HL-60 (cell line): ENCODE measurements around the gene SPDYE2.
"Not testable (repeated sequence)": the region's sequence is repeated elsewhere in the genome, so short reads cannot be mapped to it uniquely, and the experiment has no call there.

ENCODE experiments used
- DNase-seq, 2 experiments: peaks; one replicate each; pipeline ENCODE4 v3.0.0-alpha.2; 2010 to 2020; ENCODE audit warnings: low read depth in 1 of 2, low spot score in 1 of 2
- H3K27ac ChIP-seq: fragments of 250-450 bp; sonication (Bioruptor Pico); replicated peaks from 2 replicates; pipeline ENCODE4 v1.5.1; 2020; ENCODE audit warnings: mild to moderate bottlenecking, moderate library complexity
- H3K27me3 ChIP-seq: fragments of 250-450 bp; sonication (Bioruptor Pico); 2 replicates; pipeline ENCODE4 v1.5.1; 2021; ENCODE audit warnings: mild to moderate bottlenecking, moderate library complexity; ENCODE audit not compliant: insufficient read depth, poor library complexity, severe bottlenecking
- H3K4me3 ChIP-seq: replicated peaks from 2 replicates; pipeline ENCODE4 v1.5.1; 2011; ENCODE audit warnings: mild to moderate bottlenecking, control low read depth, low read length; ENCODE audit not compliant: insufficient read depth

The SPDYE2 gene

DNA sequence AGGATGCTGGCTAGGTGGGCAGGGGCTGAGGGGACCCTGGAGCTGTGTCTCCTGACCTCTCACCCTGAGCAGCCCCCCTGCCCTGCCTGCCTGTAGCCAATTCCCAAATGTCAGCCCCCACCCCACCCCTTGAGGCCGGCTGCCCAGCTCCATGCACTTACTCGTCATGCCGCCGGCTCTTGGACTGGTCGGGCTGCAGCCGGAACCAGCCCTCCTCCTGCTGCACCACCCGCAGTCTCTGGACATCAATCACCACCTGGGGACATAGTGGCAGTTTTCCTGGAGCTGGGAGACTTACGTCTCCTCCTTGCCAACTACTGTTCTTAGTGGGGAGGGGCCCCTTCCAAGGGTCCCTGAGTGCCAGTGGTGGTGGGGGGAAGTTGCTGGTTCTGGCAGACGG is 48.7 kb downstream of the SPDYE2 start:
- not testable (repeated sequence) for H3K27me3 ChIP-seq, DNase-seq, H3K4me3 ChIP-seq, H3K27ac ChIP-seq

DNA sequence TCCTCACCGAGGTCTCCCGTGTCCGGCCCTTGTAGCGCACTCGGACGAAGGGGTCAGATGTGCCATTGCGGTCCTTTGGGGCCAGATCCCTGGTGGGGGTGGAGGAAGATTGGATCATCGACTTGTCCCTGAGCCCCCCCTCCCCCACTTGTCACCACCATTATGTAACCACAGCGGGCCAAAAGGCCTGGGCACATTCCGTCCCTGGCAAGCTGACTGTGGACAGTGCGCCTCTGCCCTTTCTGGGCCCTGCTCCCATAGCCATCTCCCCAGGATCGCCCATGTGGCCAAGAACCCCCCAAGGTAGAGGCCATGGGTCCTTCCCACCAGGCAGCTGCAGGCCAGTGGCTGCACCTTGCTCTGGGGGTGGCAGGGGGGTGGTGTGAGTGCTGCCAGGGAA is 51.3 kb downstream of the SPDYE2 start:
- not testable (repeated sequence) for DNase-seq, H3K27ac ChIP-seq, H3K4me3 ChIP-seq, H3K27me3 ChIP-seq

GRCh38 chr7:102604431-102605145 is 53.6 kb downstream of the SPDYE2 start:
- not testable (repeated sequence) for H3K4me3 ChIP-seq, DNase-seq, H3K27ac ChIP-seq

DNA sequence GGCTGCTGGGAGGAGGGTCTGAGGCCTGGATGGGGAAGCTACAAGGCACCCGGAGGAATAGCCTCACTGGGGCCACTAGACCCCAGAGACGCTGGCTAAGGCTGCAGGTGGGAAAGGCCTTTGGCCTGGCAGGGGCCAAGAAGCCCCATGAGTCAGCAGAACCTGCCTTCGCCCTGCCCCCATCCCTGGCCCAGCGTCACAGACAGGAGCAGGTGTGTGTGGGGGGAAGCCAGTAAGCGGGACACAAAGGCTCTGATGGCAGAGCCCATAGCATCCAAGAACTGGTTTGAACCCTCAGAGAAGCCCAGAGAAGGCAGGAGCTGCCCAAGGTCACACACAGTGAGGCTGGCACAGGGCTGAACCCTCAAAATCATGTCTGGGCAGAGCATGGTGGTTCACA is 55.8 kb downstream of the SPDYE2 start:
- H3K27me3 ChIP-seq, H3K27ac ChIP-seq, DNase-seq, H3K4me3 ChIP-seq: not testable (repeated sequence)

More at GRCh38 chr7:102604431-102605145, 53.6 kb downstream of the SPDYE2 start:
- H3K27me3 ChIP-seq: not testable (repeated sequence)

DNA sequence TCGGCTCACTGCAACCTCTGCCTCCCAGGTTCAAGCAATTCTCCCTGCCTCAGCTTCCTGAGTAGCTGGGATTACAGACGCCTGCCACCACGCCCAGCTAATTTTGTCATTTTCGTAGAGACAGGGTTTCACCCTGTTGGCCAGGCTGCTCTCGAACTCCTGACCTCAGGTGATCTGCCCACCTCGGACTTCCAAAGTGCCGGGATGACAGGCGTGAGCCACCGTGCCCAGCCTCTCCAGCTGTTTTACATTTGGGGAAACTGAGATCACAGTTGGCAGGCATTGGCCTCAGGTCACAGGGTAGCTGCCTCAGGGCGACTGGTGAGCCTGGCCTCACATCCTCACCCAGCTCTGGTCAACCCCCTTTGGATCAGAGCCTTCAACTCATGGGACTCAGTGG is 58.7 kb downstream of the SPDYE2 start:
- not testable (repeated sequence) for H3K27me3 ChIP-seq, H3K27ac ChIP-seq, DNase-seq, H3K4me3 ChIP-seq

- DNase-seq, H3K27me3 ChIP-seq, H3K27ac ChIP-seq, H3K4me3 ChIP-seq: not testable (repeated sequence)
Measured at GRCh38 chr7:102610441-102610840, 59.4 kb downstream of the SPDYE2 start.

GRCh38 chr7:102611013-102611674 is 60.1 kb downstream of the SPDYE2 start:
- not testable (repeated sequence) for H3K27me3 ChIP-seq, DNase-seq, H3K4me3 ChIP-seq, H3K27ac ChIP-seq

DNA sequence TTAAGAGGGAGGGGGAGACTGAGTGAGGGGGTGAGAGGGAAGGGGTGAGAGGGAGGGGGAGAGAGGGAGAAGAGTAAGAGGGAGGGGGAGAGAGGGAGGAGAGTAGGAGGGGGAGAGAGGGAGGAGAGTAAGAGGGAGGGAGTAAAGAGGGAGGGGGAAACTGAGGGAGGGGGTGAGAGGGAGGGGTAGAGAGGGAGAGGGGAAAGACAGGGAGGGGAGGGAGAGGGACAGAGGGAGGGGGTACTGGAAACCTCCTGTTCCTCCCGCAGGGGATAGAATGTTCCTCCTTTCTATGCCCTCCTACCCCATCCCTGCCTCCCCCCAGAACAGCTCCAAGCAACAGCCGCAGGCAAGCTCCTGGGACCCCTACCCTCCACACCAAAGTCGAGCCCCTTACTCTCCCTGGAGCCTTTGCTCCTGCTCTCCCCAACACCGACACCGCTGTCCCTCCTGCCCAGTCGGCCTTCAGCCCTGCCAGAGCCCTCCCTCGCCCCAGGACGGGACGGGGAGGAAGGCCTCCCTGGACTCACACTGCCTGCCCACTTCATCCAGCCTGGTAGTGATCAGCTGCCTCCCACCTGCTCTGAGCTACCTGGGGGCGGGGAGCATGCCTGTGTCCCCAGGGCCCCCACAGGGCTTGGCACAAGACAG is 60.8 kb downstream of the SPDYE2 start:
- DNase-seq, H3K27ac ChIP-seq, H3K27me3 ChIP-seq, H3K4me3 ChIP-seq: not testable (repeated sequence)
